ENCODE results near the gene OR10R2. TPM values are rescaled to one million over a fixed set of nuclear protein-coding genes. Genes with fewer than 3 reads are reported as not detected.

Gene OR10R2, protein sequence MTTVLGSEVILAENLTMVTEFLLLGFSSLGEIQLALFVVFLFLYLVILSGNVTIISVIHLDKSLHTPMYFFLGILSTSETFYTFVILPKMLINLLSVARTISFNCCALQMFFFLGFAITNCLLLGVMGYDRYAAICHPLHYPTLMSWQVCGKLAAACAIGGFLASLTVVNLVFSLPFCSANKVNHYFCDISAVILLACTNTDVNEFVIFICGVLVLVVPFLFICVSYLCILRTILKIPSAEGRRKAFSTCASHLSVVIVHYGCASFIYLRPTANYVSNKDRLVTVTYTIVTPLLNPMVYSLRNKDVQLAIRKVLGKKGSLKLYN
- not detected in 2 replicates for total RNA-seq

DNA sequence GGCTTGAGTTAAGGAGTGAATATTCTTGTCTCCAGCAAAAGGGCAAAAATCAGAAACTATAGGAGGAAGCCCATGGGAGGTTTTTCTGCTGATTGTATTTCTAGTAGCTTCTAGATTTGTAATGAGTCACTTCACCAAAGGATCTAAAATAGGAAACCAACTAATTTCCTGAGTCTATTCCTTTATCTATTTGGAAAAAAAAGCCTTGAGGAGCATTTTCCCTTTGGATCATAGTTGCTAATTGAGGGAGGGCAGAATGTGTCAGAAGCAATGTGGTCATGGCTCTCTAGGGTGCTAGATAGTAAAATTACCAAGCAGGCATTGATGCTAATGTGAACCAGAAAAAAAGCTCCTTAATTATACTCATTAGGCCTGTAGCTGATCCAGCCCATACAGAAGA, at the start of gene OR10R2:
TSS of gene OR10R2 (plus strand) at position 301 of the 400 bp plus-strand sequence. CDS start 106 bp downstream, outside the sequence.

DNA sequence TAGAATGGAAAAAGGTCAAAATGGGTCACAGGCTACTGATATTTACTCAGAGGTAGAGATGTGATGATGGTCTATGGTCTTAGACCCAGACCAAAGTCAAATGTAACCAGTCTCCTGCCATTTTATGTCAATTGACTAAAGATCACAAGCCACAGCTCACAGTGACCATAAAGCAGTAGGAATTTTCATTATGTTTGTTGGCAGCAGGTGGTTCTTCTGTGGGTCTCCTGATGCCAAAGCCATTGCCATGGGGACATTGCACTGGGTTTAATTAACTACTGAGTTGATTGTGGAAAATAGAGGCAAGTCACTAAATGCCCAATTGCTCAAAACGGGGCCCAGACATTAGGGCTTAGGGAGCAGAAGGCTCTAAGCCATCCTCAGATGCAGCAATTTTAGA, 45.9 kb upstream of the OR10R2 start, which contains the start of gene OR10K2:
TSS of gene OR10K2 (minus strand) at position 101 of the 400 bp plus-strand sequence. CDS start 5,371 bp downstream, outside the sequence.

DNA sequence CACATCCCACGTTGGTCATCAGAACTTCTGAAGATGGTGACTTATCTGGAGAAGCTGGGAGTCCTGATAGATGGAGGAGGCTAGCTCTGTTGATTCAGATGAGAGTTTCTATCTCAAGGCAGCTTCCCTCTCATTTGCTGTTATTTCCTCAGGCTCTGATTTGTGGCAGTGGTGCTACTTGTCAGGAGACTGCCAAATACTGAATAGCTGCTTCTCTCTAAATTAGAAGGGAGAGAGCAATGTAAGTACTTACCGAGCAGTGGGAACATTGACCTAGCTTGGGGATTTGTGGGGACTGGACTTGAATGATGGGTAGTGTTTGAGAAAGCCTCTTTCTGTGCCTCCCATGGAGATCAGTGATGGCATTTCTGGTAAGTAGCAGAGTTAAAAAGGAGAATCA, 10.5 kb upstream of the OR10R2 start, which contains the start of gene OR10K1:
TSS of gene OR10K1 (plus strand) at position 301 of the 400 bp plus-strand sequence. CDS start 3,728 bp downstream, outside the sequence.

Other genes starting within 250 kb of the OR10R2 start
- gene CD1A, start 217.8 kb upstream of the OR10R2 start, total RNA-seq: not detected in 2 replicates
- gene CD1C, start 182.3 kb upstream of the OR10R2 start, total RNA-seq: not detected in 2 replicates
- gene CD1B, start 140.7 kb upstream of the OR10R2 start, total RNA-seq: not detected in 2 replicates
- gene CD1E, start 118.3 kb upstream of the OR10R2 start, total RNA-seq: not detected in 2 replicates
- not detected in 2 replicates for gene OR10T2, start 72.8 kb upstream of the OR10R2 start, total RNA-seq
- gene OR10K2, start 46.0 kb upstream of the OR10R2 start, total RNA-seq: not detected in 2 replicates
- gene OR10K1, start 10.4 kb upstream of the OR10R2 start, total RNA-seq: not detected in 2 replicates
- gene OR6Y1, start 82.2 kb downstream of the OR10R2 start, total RNA-seq: not detected in 2 replicates
- gene OR6P1, start 98.4 kb downstream of the OR10R2 start, total RNA-seq: not detected in 2 replicates
- gene OR10X1, start 107.7 kb downstream of the OR10R2 start, total RNA-seq: not detected in 2 replicates
- not detected in 2 replicates for gene OR10Z1, start 133.0 kb downstream of the OR10R2 start, total RNA-seq
- gene SPTA1, start 214.5 kb downstream of the OR10R2 start, total RNA-seq: not detected in 2 replicates
- gene OR6K2, start 228.4 kb downstream of the OR10R2 start, total RNA-seq: not detected in 2 replicates
- not detected in 2 replicates for gene OR6K3, start 248.5 kb downstream of the OR10R2 start, total RNA-seq

Measured in myometrial cell (primary cell).